OCI-M2 (cell line): Measurements from ENCODE around the gene KIAA1217.

Source experiments
- DNase-seq: peaks from one replicate; lab custom pipeline; 2025; ENCODE audit not compliant: unreplicated experiment; lab: John Stamatoyannopoulos, UW

The KIAA1217 gene

GRCh38 chr10:24208661-24209431, at the start of gene KIAA1217:
KIAA1217 (plus strand) TSS chr10:24209138; CDS start chr10:24209194, 56 bp downstream.
- no peak for DNase-seq

GRCh38 chr10:24162206-24162985, 46.5 kb upstream of the KIAA1217 start:
- no peak for DNase-seq

GRCh38 chr10:24163485-24163884, 45.5 kb upstream of the KIAA1217 start:
- DNase-seq: no peak

- DNase-seq: no peak
These were observed 40.4 kb upstream of the KIAA1217 start for GRCh38 chr10:24168258-24169170.

GRCh38 chr10:24170199-24170598, 38.7 kb upstream of the KIAA1217 start:
- DNase-seq: no peak

GRCh38 chr10:24172909-24173308, 36.0 kb upstream of the KIAA1217 start:
- DNase-seq: no peak

GRCh38 chr10:24174014-24174413, 34.9 kb upstream of the KIAA1217 start:
- DNase-seq: no peak

- no peak for DNase-seq
These were observed 32.3 kb upstream of the KIAA1217 start for GRCh38 chr10:24176658-24177057.

GRCh38 chr10:24177636-24178035, 31.3 kb upstream of the KIAA1217 start:
- no peak for DNase-seq

- DNase-seq: no peak
These were observed 28.0 kb upstream of the KIAA1217 start for GRCh38 chr10:24180891-24181290.

- no peak for DNase-seq
These were observed 24.5 kb upstream of the KIAA1217 start for GRCh38 chr10:24184455-24184854.

- no peak for DNase-seq
These were observed 15.6 kb upstream of the KIAA1217 start for GRCh38 chr10:24193330-24193729.

- DNase-seq: no peak
These were observed 11.7 kb upstream of the KIAA1217 start for GRCh38 chr10:24197263-24197662.

- DNase-seq: no peak
These were observed 7.3 kb upstream of the KIAA1217 start for GRCh38 chr10:24201503-24202180.

GRCh38 chr10:24202181-24202570, 6.8 kb upstream of the KIAA1217 start:
- no peak for DNase-seq

GRCh38 chr10:24205821-24206220, 3.1 kb upstream of the KIAA1217 start:
- DNase-seq: no peak

- DNase-seq: no peak
These were observed 2.6 kb upstream of the KIAA1217 start for GRCh38 chr10:24206334-24206733.

GRCh38 chr10:24206926-24207325, 2.0 kb upstream of the KIAA1217 start:
- DNase-seq: no peak

- no peak for DNase-seq
These were observed 1.6 kb upstream of the KIAA1217 start for GRCh38 chr10:24207341-24207740.

GRCh38 chr10:24207781-24208611, 942 bp upstream of the KIAA1217 start:
- DNase-seq: no peak
